ENCODE measurements around the gene CTCFL. TPM values are rescaled to one million over a fixed set of nuclear protein-coding genes. Genes with fewer than 3 reads are reported as not detected.

The CTCFL gene
- total RNA-seq, 1 donor from 2014 or later, result not detected

GRCh38 chr20:57459278-57459677 lies 65.7 kb downstream of the CTCFL start:
- no peak for TF ChIP-seq CTCF (IDR thresholded peaks at IDR 0.05; ENCODE audit: insufficient read depth, low read length, severe bottlenecking)

GRCh38 chr20:57458400-57459160 lies 66.4 kb downstream of the CTCFL start:
- Histone ChIP-seq H3K4me3 (ENCODE audit: low read depth, low read length) (no peak overlapping the region), H3K36me3 (ENCODE audit: control insufficient read depth, insufficient read depth, low read length) (no peaks in the 10 kb centered on the region), H3K27me3 (ENCODE audit: control insufficient read depth, insufficient read depth, low read length) (peaks cover 3% of the 10 kb centered on the region)
- DNase-seq (ENCODE audit: low read depth) (no peak), FAIRE-seq (no peak)
- no peak for TF ChIP-seq CTCF (IDR thresholded peaks at IDR 0.05; ENCODE audit: insufficient read depth, low read length, severe bottlenecking)

More at GRCh38 chr20:57459278-57459677, 65.7 kb downstream of the CTCFL start:
- no peaks in the 10 kb centered on the region for H3K36me3 ChIP-seq (ENCODE audit: control insufficient read depth, insufficient read depth, low read length)
- H3K27me3 ChIP-seq (ENCODE audit: control insufficient read depth, insufficient read depth, low read length), result peaks cover 3% of the 10 kb centered on the region
- no peak overlapping the region for H3K4me3 ChIP-seq (ENCODE audit: low read depth, low read length)
- DNase-seq (ENCODE audit: low read depth), result no peak
- no peak for FAIRE-seq

GRCh38 chr20:57457243-57458095 lies 67.5 kb downstream of the CTCFL start:
- no peak for DNase-seq (ENCODE audit: low read depth)
- FAIRE-seq, result no peak
- H3K36me3 ChIP-seq (ENCODE audit: control insufficient read depth, insufficient read depth, low read length), result no peaks in the 10 kb centered on the region
- H3K4me3 ChIP-seq (ENCODE audit: low read depth, low read length), result no peak overlapping the region
- TF ChIP-seq CTCF (IDR thresholded peaks at IDR 0.05; ENCODE audit: insufficient read depth, low read length, severe bottlenecking), result no peak
- peaks cover 3% of the 10 kb centered on the region for H3K27me3 ChIP-seq (ENCODE audit: control insufficient read depth, insufficient read depth, low read length)

- Histone ChIP-seq H3K36me3 (ENCODE audit: control insufficient read depth, insufficient read depth, low read length) (no peaks in the 10 kb centered on the region), H3K4me3 (ENCODE audit: low read depth, low read length) (no peak overlapping the region), H3K27me3 (ENCODE audit: control insufficient read depth, insufficient read depth, low read length) (peaks cover 6% of the 10 kb centered on the region)
- TF ChIP-seq CTCF (IDR thresholded peaks at IDR 0.05; ENCODE audit: insufficient read depth, low read length, severe bottlenecking), result no peak
- no peak for FAIRE-seq
- no peak for DNase-seq (ENCODE audit: low read depth)
These were observed 68.8 kb downstream of the CTCFL start for GRCh38 chr20:57456116-57456515.

GRCh38 chr20:57455386-57455785 lies 69.6 kb downstream of the CTCFL start:
- TF ChIP-seq CTCF (IDR thresholded peaks at IDR 0.05; ENCODE audit: insufficient read depth, low read length, severe bottlenecking), result no peak
- peaks cover 6% of the 10 kb centered on the region for H3K27me3 ChIP-seq (ENCODE audit: control insufficient read depth, insufficient read depth, low read length)
- no peak for FAIRE-seq

More at GRCh38 chr20:57455386-57455785, 69.6 kb downstream of the CTCFL start:
- no peak for DNase-seq (ENCODE audit: low read depth)
- no peak overlapping the region for H3K4me3 ChIP-seq (ENCODE audit: low read depth, low read length)
- H3K36me3 ChIP-seq (ENCODE audit: control insufficient read depth, insufficient read depth, low read length), result no peaks in the 10 kb centered on the region
